Activated T-cell treated with anti-CD3 and anti-CD28 coated beads, Interleukin-2, amount 50 U/mL, for 24 hours (primary cell): Measurements from ENCODE around the gene KLK1.

Source experiments
- DNase-seq: peaks from one replicate; pipeline ENCODE4 v3.0.0-alpha.2; 2020
- H3K27ac Mint-ChIP-seq: 2 replicates; pipeline ENCODE4 v1.8.0; 2020; ENCODE audit warnings: mild to moderate bottlenecking, mixed read lengths
- H3K27me3 Mint-ChIP-seq: 2 replicates; pipeline ENCODE4 v1.8.0; 2020; ENCODE audit warnings: mixed read lengths
- H3K36me3 Mint-ChIP-seq: 2 replicates; pipeline ENCODE4 v1.8.0; 2020; ENCODE audit warnings: low read depth, mixed read lengths
- H3K4me1 Mint-ChIP-seq: 2 replicates; pipeline ENCODE4 v1.8.0; 2020; ENCODE audit warnings: low read depth, mixed read lengths
- H3K4me3 Mint-ChIP-seq: 2 replicates; pipeline ENCODE4 v1.8.0; 2020; ENCODE audit warnings: mild to moderate bottlenecking, moderate library complexity, mixed read lengths
- H3K9me3 Mint-ChIP-seq: 2 replicates; pipeline ENCODE4 v1.8.0; 2020; ENCODE audit warnings: mixed read lengths

The KLK1 gene

GRCh38 chr19:50823389-50824042 is at the start of gene KLK1:
KLK1 (minus strand) TSS chr19:50823787; CDS start chr19:50823748, 39 bp downstream.
- no peaks in the 10 kb centered on the region for H3K9me3 Mint-ChIP-seq
- H3K27me3 Mint-ChIP-seq: peaks cover 82% of the 10 kb centered on the region
- DNase-seq: no peak
- H3K27ac Mint-ChIP-seq: no peak within 1 kb of the TSS
- peaks cover 23% of the 10 kb centered on the region for H3K4me1 Mint-ChIP-seq
- H3K4me3 Mint-ChIP-seq: no peak within 1 kb of the TSS
- H3K36me3 Mint-ChIP-seq: no peaks in the 10 kb centered on the region

GRCh38 chr19:50873056-50873455 is 49.5 kb upstream of the KLK1 start, which contains the start of gene KLK2:
KLK2 (plus strand) TSS chr19:50873439; CDS start chr19:50873474, 35 bp downstream.
- Mint-ChIP-seq H3K27me3 (peaks cover 49% of the 10 kb centered on the region), H3K9me3 (no peaks in the 10 kb centered on the region), H3K36me3 (no peaks in the 10 kb centered on the region), H3K27ac (no peak within 1 kb of the TSS), H3K4me1 (no peaks in the 10 kb centered on the region), H3K4me3 (no peak within 1 kb of the TSS)
- no peak for DNase-seq

- Mint-ChIP-seq H3K4me3 (no peak overlapping the region), H3K27me3 (peaks cover 60% of the 10 kb centered on the region), H3K36me3 (no peaks in the 10 kb centered on the region), H3K27ac (no peak overlapping the region), H3K9me3 (no peaks in the 10 kb centered on the region), H3K4me1 (no peaks in the 10 kb centered on the region)
- DNase-seq: peak; percentile 36
Measured at GRCh38 chr19:50870417-50871089, 47.0 kb upstream of the KLK1 start.

- no peaks in the 10 kb centered on the region for H3K9me3 Mint-ChIP-seq
- DNase-seq: no peak
- H3K4me3 Mint-ChIP-seq: no peak overlapping the region
- peaks cover 66% of the 10 kb centered on the region for H3K27me3 Mint-ChIP-seq
- H3K4me1 Mint-ChIP-seq: no peaks in the 10 kb centered on the region
- no peaks in the 10 kb centered on the region for H3K36me3 Mint-ChIP-seq
- no peak overlapping the region for H3K27ac Mint-ChIP-seq
Measured at GRCh38 chr19:50869479-50869878, 45.9 kb upstream of the KLK1 start.

GRCh38 chr19:50861496-50862286 is 38.1 kb upstream of the KLK1 start:
- H3K27me3 Mint-ChIP-seq: peaks cover 68% of the 10 kb centered on the region

GRCh38 chr19:50861010-50861409 is 37.4 kb upstream of the KLK1 start:
- no peaks in the 10 kb centered on the region for H3K36me3 Mint-ChIP-seq
- H3K9me3 Mint-ChIP-seq: peaks cover 4% of the 10 kb centered on the region
- no peak for DNase-seq
- H3K27me3 Mint-ChIP-seq: peaks cover 69% of the 10 kb centered on the region
- no peak overlapping the region for H3K27ac Mint-ChIP-seq
- H3K4me3 Mint-ChIP-seq: no peak overlapping the region
- no peaks in the 10 kb centered on the region for H3K4me1 Mint-ChIP-seq

More at GRCh38 chr19:50861496-50862286, 38.1 kb upstream of the KLK1 start:
- DNase-seq: no peak
- H3K36me3 Mint-ChIP-seq: no peaks in the 10 kb centered on the region
- H3K4me3 Mint-ChIP-seq: no peak overlapping the region
- H3K27ac Mint-ChIP-seq: no peak overlapping the region
- peaks cover 4% of the 10 kb centered on the region for H3K9me3 Mint-ChIP-seq
- H3K4me1 Mint-ChIP-seq: no peaks in the 10 kb centered on the region

- no peak for DNase-seq
- H3K27ac Mint-ChIP-seq: no peak overlapping the region
- H3K36me3 Mint-ChIP-seq: no peaks in the 10 kb centered on the region
- H3K9me3 Mint-ChIP-seq: peaks cover 4% of the 10 kb centered on the region
- H3K4me1 Mint-ChIP-seq: no peaks in the 10 kb centered on the region
- no peak overlapping the region for H3K4me3 Mint-ChIP-seq
- H3K27me3 Mint-ChIP-seq: peaks cover 76% of the 10 kb centered on the region
Measured at GRCh38 chr19:50859849-50860248, 36.3 kb upstream of the KLK1 start.

GRCh38 chr19:50858886-50859285 is 35.3 kb upstream of the KLK1 start:
- Mint-ChIP-seq H3K27me3 (peaks cover 77% of the 10 kb centered on the region), H3K4me1 (no peaks in the 10 kb centered on the region), H3K4me3 (no peak overlapping the region), H3K27ac (no peak overlapping the region), H3K36me3 (no peaks in the 10 kb centered on the region), H3K9me3 (peaks cover 4% of the 10 kb centered on the region)
- DNase-seq: no peak

- Mint-ChIP-seq H3K27me3 (peaks cover 74% of the 10 kb centered on the region), H3K4me3 (no peak overlapping the region), H3K9me3 (peaks cover 4% of the 10 kb centered on the region), H3K27ac (no peak overlapping the region), H3K4me1 (no peaks in the 10 kb centered on the region), H3K36me3 (no peaks in the 10 kb centered on the region)
- no peak for DNase-seq
Measured at GRCh38 chr19:50857366-50857765, 33.8 kb upstream of the KLK1 start.

- no peak for DNase-seq
- peaks cover 77% of the 10 kb centered on the region for H3K27me3 Mint-ChIP-seq
- no peaks in the 10 kb centered on the region for H3K9me3 Mint-ChIP-seq
- no peaks in the 10 kb centered on the region for H3K36me3 Mint-ChIP-seq
- no peak within 1 kb of the TSS for H3K27ac Mint-ChIP-seq
- H3K4me3 Mint-ChIP-seq: no peak within 1 kb of the TSS
- no peaks in the 10 kb centered on the region for H3K4me1 Mint-ChIP-seq
Measured at GRCh38 chr19:50854636-50855410, 31.2 kb upstream of the KLK1 start, which contains the start of gene KLK3. KLK3 (plus strand) TSS chr19:50854915; CDS start chr19:50854956, 41 bp downstream.

- Mint-ChIP-seq H3K36me3 (no peaks in the 10 kb centered on the region), H3K27me3 (peaks cover 68% of the 10 kb centered on the region), H3K27ac (no peak overlapping the region), H3K4me1 (no peaks in the 10 kb centered on the region), H3K4me3 (no peak overlapping the region), H3K9me3 (no peaks in the 10 kb centered on the region)
- no peak for DNase-seq
Measured at GRCh38 chr19:50851620-50852019, 28.0 kb upstream of the KLK1 start.

- Mint-ChIP-seq H3K4me3 (no peak overlapping the region), H3K27me3 (peaks cover 60% of the 10 kb centered on the region), H3K4me1 (no peaks in the 10 kb centered on the region), H3K9me3 (no peaks in the 10 kb centered on the region), H3K27ac (no peak overlapping the region), H3K36me3 (no peaks in the 10 kb centered on the region)
- DNase-seq: no peak
Measured at GRCh38 chr19:50850738-50851137, 27.2 kb upstream of the KLK1 start.

GRCh38 chr19:50844296-50844935 is 20.8 kb upstream of the KLK1 start:
- H3K9me3 Mint-ChIP-seq: peaks cover 17% of the 10 kb centered on the region
- H3K4me3 Mint-ChIP-seq: no peak overlapping the region
- H3K4me1 Mint-ChIP-seq: no peaks in the 10 kb centered on the region
- DNase-seq: no peak
- no peaks in the 10 kb centered on the region for H3K36me3 Mint-ChIP-seq
- peaks cover 21% of the 10 kb centered on the region for H3K27me3 Mint-ChIP-seq
- H3K27ac Mint-ChIP-seq: no peak overlapping the region
